K562 (cell line): ENCODE results near the gene UBAC2. TPM values are rescaled to one million over a fixed set of nuclear protein-coding genes. Genes with fewer than 3 reads are reported as not detected.

Experiments
- ATAC-seq: fragments of 200-7000 bp; cut with Tn5 transposase; 3 replicates; pipeline ENCODE4 v1.9.1; 2020; ENCODE audit warnings: moderate library complexity
- BruUV-seq: library from RNA; stranded (reverse); fragments of 400-500 nt; replicated peaks from 2 replicates; lab custom pipeline; 2021; lab: Mats Ljungman, UMichigan
- CTCF ChIA-PET: fragments of 300-600 bp; formaldehyde crosslinking; extraction: SDS; loops from one replicate; lab custom pipeline; 2021; ENCODE audit warnings: low intra/inter-chr PET ratio; lab: Yijun Ruan, JAX
- POLR2A ChIA-PET: fragments of 300-600, 350-650 bp; sonication (Branson Sonifier 250); formaldehyde crosslinking; extraction: SDS; loops from one replicate; lab custom pipeline; 2021; ENCODE audit warnings: antibody characterized with exemption, inconsistent platforms; lab: Yijun Ruan, JAX
- DNase-seq, 4 experiments: peaks; one replicate each; pipeline versions ENCODE4 v3.0.0 to v3.0.0-alpha.2; 2011 to 2018; ENCODE audit warnings: low spot score in 3 of 4, mixed read lengths in 3 of 4; ENCODE audit errors: extremely low read depth in 1 of 4
- FAIRE-seq: peaks from 2 replicates; lab custom pipeline; 2011; peaks lifted over from hg19 to GRCh38; lab: Jason Lieb, UNC
- H2AFZ ChIP-seq: 2 replicates; pipeline ENCODE4 v1.6.0; 2011; ENCODE audit warnings: low read depth, low read length, control low read depth, inconsistent platforms
- H3K27ac ChIP-seq: fragments of 200-600 bp; 3 replicates; pipeline ENCODE4 v1.8.0; 2011; ENCODE audit warnings: low read depth, mild to moderate bottlenecking, control low read depth, inconsistent platforms, low read length, moderate library complexity, mixed read lengths; ENCODE audit errors: extremely low read depth
- H3K27me3 ChIP-seq, 2 experiments: fragments of 300-600 bp in 1 of 2; 2 replicates in 1 of 2; 3 replicates in 1 of 2; pipeline versions ENCODE4 v1.6.0 to v1.8.0; 2011; ENCODE audit warnings: inconsistent platforms in 2 of 2, low read length in 2 of 2, mild to moderate bottlenecking in 1 of 2, mixed read lengths in 1 of 2, moderate library complexity in 1 of 2; ENCODE audit not compliant: control insufficient read depth in 2 of 2, insufficient read depth in 2 of 2
- H3K36me3 ChIP-seq: fragments of 300-600 bp; 3 replicates; pipeline ENCODE4 v1.8.0; 2011; ENCODE audit warnings: mild to moderate bottlenecking, low read length, inconsistent platforms; ENCODE audit not compliant: control insufficient read depth, insufficient read depth
- H3K4me1 ChIP-seq, 2 experiments: fragments of 200-600 bp in 1 of 2; replicated peaks in 1 of 2; 2 replicates in 1 of 2; 3 replicates in 1 of 2; pipeline versions ENCODE4 v1.5.1 to v1.8.0; 2011; ENCODE audit warnings: inconsistent platforms in 2 of 2, low read length in 2 of 2, mild to moderate bottlenecking in 1 of 2, mixed read lengths in 1 of 2, moderate library complexity in 1 of 2; ENCODE audit not compliant: control insufficient read depth in 2 of 2, insufficient read depth in 2 of 2
- H3K4me2 ChIP-seq: 2 replicates; pipeline ENCODE4 v1.6.1; 2011; ENCODE audit warnings: low read length, control low read depth, inconsistent platforms, mixed read lengths; ENCODE audit not compliant: insufficient read depth
- H3K4me3 ChIP-seq: fragments of 200-600 bp; sonication (generic), shearing (Covaris generic); 2 replicates; pipeline ENCODE4 v1.5.1; 2016; ENCODE audit warnings: control low read depth, inconsistent platforms
- H3K79me2 ChIP-seq: fragments of 200-600 bp; 3 replicates; pipeline ENCODE4 v1.8.0; 2011; ENCODE audit warnings: low read length, inconsistent platforms; ENCODE audit not compliant: control insufficient read depth, insufficient read depth
- H3K9ac ChIP-seq, 2 experiments: 2 replicates each; pipeline versions ENCODE4 v1.6.0 to v1.6.1; 2011; ENCODE audit warnings: low read depth in 2 of 2, low read length in 2 of 2, control low read depth in 1 of 2, inconsistent platforms in 1 of 2, mild to moderate bottlenecking in 1 of 2, mixed read lengths in 1 of 2; ENCODE audit not compliant: insufficient read depth in 1 of 2
- H3K9me1 ChIP-seq: one replicate; pipeline ENCODE4 v1.6.0; 2011; ENCODE audit warnings: inconsistent platforms, mild to moderate bottlenecking, low read length, moderate library complexity; ENCODE audit not compliant: control insufficient read depth, insufficient read depth
- H3K9me3 ChIP-seq: replicated peaks from 2 replicates; pipeline ENCODE4 v1.5.1; 2011; ENCODE audit warnings: low read depth, low read length, inconsistent platforms; ENCODE audit not compliant: control insufficient read depth, insufficient read depth
- H4K20me1 ChIP-seq: replicated peaks from 2 replicates; pipeline ENCODE4 v1.6.1; 2011; ENCODE audit warnings: low read length, inconsistent platforms, mixed read lengths; ENCODE audit not compliant: control insufficient read depth, insufficient read depth
- ERF ChIP-seq: fragments of 450-650 bp; formaldehyde crosslinking; IDR thresholded peaks from 2 replicates; pipeline ENCODE4 v1.4.0; 2020; ENCODE audit warnings: mild to moderate bottlenecking, mixed read lengths
- GABPB1 ChIP-seq: sonication (generic); formaldehyde crosslinking; IDR thresholded peaks from 2 replicates; pipeline ENCODE4 v1.8.0; 2022; ENCODE audit warnings: mild to moderate bottlenecking, missing genetic modification reagents
- HMG20B ChIP-seq: fragments of 250-450 bp; sonication (Bioruptor Pico); IDR thresholded peaks from 2 replicates; pipeline ENCODE4 v1.5.0; 2021; ENCODE audit warnings: mild to moderate bottlenecking
- HNRNPH1 ChIP-seq: fragments of 200-400 bp; formaldehyde crosslinking; optimal IDR thresholded peaks from 2 replicates; pipeline ENCODE3; 2017; ENCODE audit warnings: low read depth, mild to moderate bottlenecking, low read length, moderate library complexity
- IFI16 ChIP-seq: fragments of 250-450 bp; sonication (Bioruptor Pico); IDR thresholded peaks from 2 replicates; pipeline ENCODE4 v2.1.2; 2022; ENCODE audit warnings: mild to moderate bottlenecking, inconsistent platforms
- KLF1 ChIP-seq: fragments of 450-650 bp; IDR thresholded peaks from 2 replicates; pipeline ENCODE4 v1.6.1; 2016; ENCODE audit warnings: missing genetic modification characterization, missing compliant biosample characterization
- NR0B1 ChIP-seq: fragments of 450-650 bp; IDR thresholded peaks from one replicate; pipeline ENCODE4 v1.6.1; 2018; ENCODE audit warnings: mild to moderate bottlenecking, moderate library complexity; ENCODE audit not compliant: partially characterized antibody
- SRSF7 ChIP-seq: fragments of 200-400 bp; formaldehyde crosslinking; optimal IDR thresholded peaks from 2 replicates; pipeline ENCODE3; 2017; ENCODE audit warnings: mild to moderate bottlenecking, low read depth, low read length
- TEAD1 ChIP-seq, 2 experiments: fragments of 450-650 bp in 1 of 2; sonication (generic) in 1 of 2; formaldehyde crosslinking; IDR thresholded peaks; 2 replicates each; pipeline versions ENCODE4 v1.4.0 to v1.8.0; 2020 to 2022; ENCODE audit warnings: mild to moderate bottlenecking in 2 of 2, missing genetic modification reagents in 1 of 2
- ZBTB9 ChIP-seq: fragments of 450-650 bp; formaldehyde crosslinking; IDR thresholded peaks from 2 replicates; pipeline ENCODE4 v1.4.0; 2020; ENCODE audit warnings: mild to moderate bottlenecking, moderate library complexity
- ZNF12 ChIP-seq: sonication (generic); formaldehyde crosslinking; IDR thresholded peaks from 2 replicates; pipeline ENCODE4 v1.4.0; 2020; ENCODE audit warnings: mild to moderate bottlenecking, missing genetic modification reagents
- ZNF764 ChIP-seq: fragments of 250-450 bp; sonication (Bioruptor Pico); IDR thresholded peaks from 2 replicates; pipeline ENCODE4 v1.4.0; 2020; ENCODE audit warnings: low read depth, mild to moderate bottlenecking, moderate library complexity
- WGBS: fragments of 100-300 bp; shearing (Covaris generic); methylation state at CpG from one replicate; pipeline ENCODE4 v1.1.6; 2016; ENCODE audit warnings: low coverage, mixed read lengths; ENCODE audit not compliant: insufficient coverage; ENCODE audit errors: missing lambda C conversion rate; 5-methylcytosine and 5-hydroxymethylcytosine counted together
- in situ Hi-C: fragments of 300-500 bp; cut with MboI; formaldehyde crosslinking; loops from 4 replicates; pipeline ENCODE4 v1.15.0; 2018; ENCODE audit warnings: inconsistent platforms, mixed read lengths
- intact Hi-C: fragments of 100-400 bp; cut with micrococcal nuclease; formaldehyde crosslinking; loops from 2 replicates; pipeline ENCODE4 v1.14.2; 2022
- polyA plus RNA-seq, 8 experiments: library from polyadenylated mRNA; depleted of rRNA in 4 of 8; stranded (reverse) in 5 of 8; unstranded in 3 of 8; fragments of >200 nt; fragmentation: Nextera tagmentation in 2 of 8; fragmentation: Illumina TruSeq in 1 of 8; extraction: Ambion mirVana in 2 of 8; extraction: Trizol in 1 of 8; gene quantifications; 2 replicates each; pipeline versions ENCODE4 v1.2.1 to v1.2.3, GENCODE V29; 2011 to 2014; ENCODE audit warnings: inconsistent platforms in 1 of 8, missing spikeins in 1 of 8
- total RNA-seq, 7 experiments: library from RNA; depleted of rRNA in 6 of 7; stranded (reverse); fragments of >200 nt in 6 of 7; fragmentation: Illumina TruSeq in 2 of 7; extraction: Trizol in 2 of 7; gene quantifications; 2 replicates each; pipeline versions ENCODE4 v1.2.1 to v1.2.3, GENCODE V29; 2011 to 2021; ENCODE audit warnings: low replicate concordance in 1 of 7
- TF ChIP-seq, protein P1 (sequence below): sonication (generic); formaldehyde crosslinking; IDR thresholded peaks from 2 replicates; pipeline ENCODE4 v1.8.0; 2022; ENCODE audit warnings: mild to moderate bottlenecking, missing genetic modification reagents
- TF ChIP-seq, protein P2 (sequence below): sonication (generic); formaldehyde crosslinking; IDR thresholded peaks from 2 replicates; pipeline ENCODE4 v1.8.0; 2022; ENCODE audit warnings: mild to moderate bottlenecking, missing genetic modification reagents

Gene UBAC2
- total and polyA plus RNA-seq, 9 of the 15 experiments (the other 6 are each of a cell fraction or from before 2014, with no cell fraction given) = 6.0 to 84.1 (median 32.3) TPM

DNA sequence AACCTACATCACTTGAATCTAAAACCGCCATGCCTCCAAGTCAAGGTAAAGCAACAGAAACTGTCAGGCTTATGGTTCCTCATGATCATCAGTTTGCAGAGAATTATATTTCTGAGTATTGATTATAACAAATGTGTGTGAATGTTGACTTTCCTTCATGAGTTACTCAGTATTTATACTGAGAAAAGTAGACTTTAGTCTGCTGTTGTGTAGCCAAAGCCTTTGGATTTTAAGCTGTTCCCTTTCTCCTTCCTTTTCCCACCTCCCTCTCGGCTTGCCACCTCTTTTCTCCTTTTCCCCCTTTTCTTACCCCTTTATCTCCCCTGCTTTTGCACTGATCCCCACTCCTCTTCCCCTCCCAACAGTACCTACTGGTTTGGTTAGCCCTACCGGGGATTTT is 78.2 kb downstream of the UBAC2 start:
- WGBS = 77% methylated on average over 3 of the region's 3 CpGs
- H2AFZ ChIP-seq = no peak overlapping the region
- H3K36me3 ChIP-seq = peaks cover 26% of the 10 kb centered on the region; the same call in 2 of the 3 replicates
- BruUV-seq = no TSS peak
- H3K4me2 ChIP-seq = no peak overlapping the region
- H3K9me3 ChIP-seq = no peaks in the 10 kb centered on the region
- DNase-seq (no peak), FAIRE-seq (no peak), ATAC-seq (no peak)
- no peak overlapping the region for H3K27ac ChIP-seq
- in situ Hi-C loops (no loop called here), intact Hi-C loops (no loop called here)
- H3K4me1 ChIP-seq = no peaks in the 10 kb centered on the region; a peak in 1 of 5 replicates
- H3K9me1 ChIP-seq = no peaks in the 10 kb centered on the region
- no peaks in the 10 kb centered on the region for H3K27me3 ChIP-seq
- no peak overlapping the region for H3K4me3 ChIP-seq
- ChIA-PET POLR2A (no interaction called here), CTCF (no interaction called here)
- no peak overlapping the region for H3K9ac ChIP-seq
- H4K20me1 ChIP-seq = no peaks in the 10 kb centered on the region
- H3K79me2 ChIP-seq = no peaks in the 10 kb centered on the region; the same call in 2 of the 3 replicates
- TF ChIP-seq, protein P1, sequence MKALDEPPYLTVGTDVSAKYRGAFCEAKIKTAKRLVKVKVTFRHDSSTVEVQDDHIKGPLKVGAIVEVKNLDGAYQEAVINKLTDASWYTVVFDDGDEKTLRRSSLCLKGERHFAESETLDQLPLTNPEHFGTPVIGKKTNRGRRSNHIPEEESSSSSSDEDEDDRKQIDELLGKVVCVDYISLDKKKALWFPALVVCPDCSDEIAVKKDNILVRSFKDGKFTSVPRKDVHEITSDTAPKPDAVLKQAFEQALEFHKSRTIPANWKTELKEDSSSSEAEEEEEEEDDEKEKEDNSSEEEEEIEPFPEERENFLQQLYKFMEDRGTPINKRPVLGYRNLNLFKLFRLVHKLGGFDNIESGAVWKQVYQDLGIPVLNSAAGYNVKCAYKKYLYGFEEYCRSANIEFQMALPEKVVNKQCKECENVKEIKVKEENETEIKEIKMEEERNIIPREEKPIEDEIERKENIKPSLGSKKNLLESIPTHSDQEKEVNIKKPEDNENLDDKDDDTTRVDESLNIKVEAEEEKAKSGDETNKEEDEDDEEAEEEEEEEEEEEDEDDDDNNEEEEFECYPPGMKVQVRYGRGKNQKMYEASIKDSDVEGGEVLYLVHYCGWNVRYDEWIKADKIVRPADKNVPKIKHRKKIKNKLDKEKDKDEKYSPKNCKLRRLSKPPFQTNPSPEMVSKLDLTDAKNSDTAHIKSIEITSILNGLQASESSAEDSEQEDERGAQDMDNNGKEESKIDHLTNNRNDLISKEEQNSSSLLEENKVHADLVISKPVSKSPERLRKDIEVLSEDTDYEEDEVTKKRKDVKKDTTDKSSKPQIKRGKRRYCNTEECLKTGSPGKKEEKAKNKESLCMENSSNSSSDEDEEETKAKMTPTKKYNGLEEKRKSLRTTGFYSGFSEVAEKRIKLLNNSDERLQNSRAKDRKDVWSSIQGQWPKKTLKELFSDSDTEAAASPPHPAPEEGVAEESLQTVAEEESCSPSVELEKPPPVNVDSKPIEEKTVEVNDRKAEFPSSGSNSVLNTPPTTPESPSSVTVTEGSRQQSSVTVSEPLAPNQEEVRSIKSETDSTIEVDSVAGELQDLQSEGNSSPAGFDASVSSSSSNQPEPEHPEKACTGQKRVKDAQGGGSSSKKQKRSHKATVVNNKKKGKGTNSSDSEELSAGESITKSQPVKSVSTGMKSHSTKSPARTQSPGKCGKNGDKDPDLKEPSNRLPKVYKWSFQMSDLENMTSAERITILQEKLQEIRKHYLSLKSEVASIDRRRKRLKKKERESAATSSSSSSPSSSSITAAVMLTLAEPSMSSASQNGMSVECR (CRISPR knock-in tag) = no peak
- TF ChIP-seq ZNF764 (CRISPR knock-in tag) (no peak), HMG20B (no peak), HNRNPH1 (no peak), GABPB1 (CRISPR knock-in tag) (no peak), IFI16 (CRISPR knock-in tag) (no peak), SRSF7 (no peak), ERF (CRISPR knock-in tag) (no peak), KLF1 (tag) (no peak), ZNF12 (CRISPR knock-in tag) (no peak), TEAD1 (CRISPR knock-in tag; IDR thresholded peaks at IDR 0.05) (no peak), NR0B1 (no peak), ZBTB9 (CRISPR knock-in tag) (no peak)
- TF ChIP-seq, protein P2, sequence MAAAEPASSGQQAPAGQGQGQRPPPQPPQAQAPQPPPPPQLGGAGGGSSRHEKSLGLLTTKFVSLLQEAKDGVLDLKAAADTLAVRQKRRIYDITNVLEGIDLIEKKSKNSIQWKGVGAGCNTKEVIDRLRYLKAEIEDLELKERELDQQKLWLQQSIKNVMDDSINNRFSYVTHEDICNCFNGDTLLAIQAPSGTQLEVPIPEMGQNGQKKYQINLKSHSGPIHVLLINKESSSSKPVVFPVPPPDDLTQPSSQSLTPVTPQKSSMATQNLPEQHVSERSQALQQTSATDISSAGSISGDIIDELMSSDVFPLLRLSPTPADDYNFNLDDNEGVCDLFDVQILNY (CRISPR knock-in tag) = no peak
